ENCODE results near the gene PHF21B.

GRCh38 chr22:44834065-44834464, 175.7 kb downstream of the PHF21B start:
- no peak for TF ChIP-seq CTCF (optimal IDR thresholded peaks at IDR 0.05 in 1 of 3, IDR thresholded peaks at IDR 0.05 in 1 of 3, conservative IDR thresholded peaks at IDR 0.05 in 1 of 3; ENCODE audit: extremely low read depth in 1 of 3, insufficient read depth in 2 of 3, low read length in 3 of 3)
- TF ChIP-seq EZH2 (IDR thresholded peaks at IDR 0.05; ENCODE audit: low read length), result no peak

Measured in keratinocyte (primary cell).